GM12874 (cell line): ENCODE data around the gene NDUFB4.

ENCODE experiments used
- CTCF ChIP-seq: IDR thresholded peaks from 2 replicates; pipeline ENCODE4 v1.5.1; 2011; ENCODE audit warnings: low read depth, mild to moderate bottlenecking, control low read depth, low read length, moderate library complexity; ENCODE audit not compliant: insufficient read depth

NDUFB4 gene

GRCh38 chr3:120558771-120559241 is 37.3 kb upstream of the NDUFB4 start:
- peak; percentile 90 for TF ChIP-seq CTCF

- no peak for TF ChIP-seq CTCF
Measured at GRCh38 chr3:120559242-120560061, 36.7 kb upstream of the NDUFB4 start.

- TF ChIP-seq CTCF = no peak
Measured at GRCh38 chr3:120560304-120561250, 35.6 kb upstream of the NDUFB4 start.

- peak; percentile 75 for TF ChIP-seq CTCF
Measured at GRCh38 chr3:120561251-120562045, 34.7 kb upstream of the NDUFB4 start.

- no peak for TF ChIP-seq CTCF
Measured at GRCh38 chr3:120563356-120564022, 32.6 kb upstream of the NDUFB4 start.

- TF ChIP-seq CTCF = no peak
Measured at GRCh38 chr3:120566243-120566975, 29.7 kb upstream of the NDUFB4 start.
